CD4-positive, alpha-beta T cell (primary cell): ENCODE measurements around the gene PDPK1. TPM values are rescaled to one million over a fixed set of nuclear protein-coding genes. Genes with fewer than 3 reads are reported as not detected.
"Not testable (repeated sequence)": the region's sequence is repeated elsewhere in the genome, so short reads cannot be mapped to it uniquely, and the experiment has no call there.

ENCODE experiments used
- ATAC-seq: fragments of 200-7000 bp; cut with Tn5 transposase; one replicate; pipeline ENCODE4 v1.10.0; 2022; ENCODE audit warnings: mild to moderate bottlenecking; ENCODE audit not compliant: poor library complexity
- CTCF ChIA-PET: fragments of 350-600 bp; sonication (Branson Sonifier 250); formaldehyde crosslinking; loops from one replicate; lab custom pipeline; 2021; ENCODE audit warnings: antibody characterized with exemption, inconsistent platforms; lab: Charles Lee
- POLR2A ChIA-PET: fragments of 350-600 bp; sonication (Branson Sonifier 250); formaldehyde crosslinking; loops from one replicate; lab custom pipeline; 2021; ENCODE audit warnings: antibody characterized with exemption, inconsistent platforms; lab: Charles Lee
- DNase-seq, 14 experiments: peaks; one replicate each; pipeline ENCODE4 v3.0.0-alpha.2; 2013 to 2020; ENCODE audit warnings: mixed read lengths in 2 of 14
- H3K27ac ChIP-seq, 2 donors: one replicate each; pipeline versions ENCODE4 v1.5.1 to v1.7.0; 2013; ENCODE audit warnings: low read length in 2 of 2, low read depth in 1 of 2, mild to moderate bottlenecking in 1 of 2
- H3K27me3 ChIP-seq, 2 experiments: 1 replicate in 1 of 2; 2 replicates in 1 of 2; pipeline versions ENCODE4 v1.6.1 to v1.7.0; 2013; ENCODE audit warnings: low read length in 2 of 2, control low read depth in 1 of 2, mild to moderate bottlenecking in 1 of 2, moderate library complexity in 1 of 2; ENCODE audit not compliant: insufficient read depth in 2 of 2, control insufficient read depth in 1 of 2
- H3K36me3 ChIP-seq: one replicate; pipeline ENCODE4 v1.6.1; 2013; ENCODE audit warnings: low read length, control low read depth; ENCODE audit not compliant: insufficient read depth
- H3K4me1 ChIP-seq: one replicate; pipeline ENCODE4 v1.6.1; 2013; ENCODE audit warnings: low read length, control low read depth; ENCODE audit not compliant: insufficient read depth
- H3K4me3 ChIP-seq: one replicate; pipeline ENCODE4 v1.5.1; 2013; ENCODE audit warnings: mild to moderate bottlenecking, low read length, moderate library complexity
- H3K9me3 ChIP-seq, 2 experiments: 1 replicate in 1 of 2; 2 replicates in 1 of 2; pipeline versions ENCODE4 v1.6.1 to v1.7.0; 2013; ENCODE audit warnings: low read length in 2 of 2, mild to moderate bottlenecking in 2 of 2, control low read depth in 1 of 2, moderate library complexity in 1 of 2; ENCODE audit not compliant: control insufficient read depth in 1 of 2, insufficient read depth in 1 of 2
- H3K27ac Mint-ChIP-seq: one replicate; pipeline ENCODE4 v1.8.0; 2020; ENCODE audit warnings: mixed read lengths
- H3K27me3 Mint-ChIP-seq: one replicate; pipeline ENCODE4 v1.8.0; 2021; ENCODE audit warnings: mixed read lengths
- H3K36me3 Mint-ChIP-seq: one replicate; pipeline ENCODE4 v1.8.0; 2021; ENCODE audit warnings: low read depth, mixed read lengths
- H3K4me1 Mint-ChIP-seq: one replicate; pipeline ENCODE4 v1.8.0; 2021; ENCODE audit warnings: low read depth, mixed read lengths
- H3K4me3 Mint-ChIP-seq: one replicate; pipeline ENCODE4 v1.8.0; 2020; ENCODE audit warnings: mild to moderate bottlenecking, mixed read lengths
- H3K9me3 Mint-ChIP-seq: one replicate; pipeline ENCODE4 v1.8.0; 2020; ENCODE audit warnings: mixed read lengths
- CTCF ChIP-seq: fragments of 200-600 bp; IDR thresholded peaks from one replicate; pipeline ENCODE4 v1.8.0; 2022; ENCODE audit warnings: antibody characterized with exemption, mild to moderate bottlenecking
- intact Hi-C, 2 experiments: fragments of 100-400 bp; cut with DNase I in 1 of 2; cut with micrococcal nuclease in 1 of 2; formaldehyde crosslinking; loops; one replicate each; pipeline versions ENCODE4 v1.15.1 to v1.9.0; 2023 to 2025; cut with DNase I, micrococcal nuclease
- total RNA-seq, 174 experiments: library from RNA in 2 of 174; stranded (reverse) in 2 of 174; gene quantifications; one replicate each; pipeline ENCODE4 v1.2.3 and lab custom pipeline; 2021 to 2026

PDPK1 gene
- total RNA-seq, 2 experiments from 2014 or later = 46.1 to 51.1 TPM

- intact Hi-C loops = loop anchor here (2.0 to 5.0 kb wide), 2 partner anchors 15 to 967 kb away; partner anchors contain the start of genes AMDHD2 (in 1 of the 2) and CLUAP1 (in 1 of the 2)
- H3K27me3 ChIP-seq = no peaks in the 10 kb centered on the region
- DNase-seq (peak in 2 of 14 experiments; percentile 51 to 69), ATAC-seq (no peak)
- ChIA-PET CTCF (no interaction called here), POLR2A (interaction anchor here (1.0 to 2.7 kb wide), 2 partner anchors 15 to 21 kb away, joined by 3 to 27 read pairs; partner anchors contain the start of genes AMDHD2 and ATP6V0C)
- H3K9me3 ChIP-seq = no peaks in the 10 kb centered on the region
- H3K4me3 ChIP-seq = no peak overlapping the region
- peaks cover 36% of the 10 kb centered on the region for H3K36me3 Mint-ChIP-seq
- peak overlapping the region; percentile 79 for H3K4me3 Mint-ChIP-seq
- TF ChIP-seq CTCF = no peak
- H3K4me1 Mint-ChIP-seq = peaks cover 47% of the 10 kb centered on the region
- H3K27ac ChIP-seq = no peak overlapping the region
- H3K9me3 Mint-ChIP-seq = no peaks in the 10 kb centered on the region
- peak overlapping the region; percentile 98 for H3K27ac Mint-ChIP-seq
- peaks cover 53% of the 10 kb centered on the region for H3K4me1 ChIP-seq
- H3K27me3 Mint-ChIP-seq = peaks cover 8% of the 10 kb centered on the region
- peaks cover 3% of the 10 kb centered on the region for H3K36me3 ChIP-seq
These were observed 2.2 kb upstream of the PDPK1 start for GRCh38 chr16:2535625-2536013.

GRCh38 chr16:2539192-2539844 lies 1.5 kb downstream of the PDPK1 start:
- Mint-ChIP-seq H3K4me1 (peaks cover 38% of the 10 kb centered on the region), H3K27ac (peak overlapping the region; percentile 42)
- POLR2A ChIA-PET = not testable (repeated sequence)

GRCh38 chr16:2539845-2540458 lies 2.1 kb downstream of the PDPK1 start:
- ATAC-seq, POLR2A ChIA-PET, H3K27me3 ChIP-seq, H3K9me3 ChIP-seq, H3K4me3 ChIP-seq, H3K27me3 Mint-ChIP-seq, H3K36me3 ChIP-seq, CTCF ChIA-PET, H3K9me3 Mint-ChIP-seq, H3K27ac ChIP-seq: not testable (repeated sequence)
- H3K27ac Mint-ChIP-seq = peak overlapping the region; percentile 42
- peaks cover 27% of the 10 kb centered on the region for H3K36me3 Mint-ChIP-seq
- intact Hi-C loops = loop anchor here in 1 of 2 experiments (5.0 kb wide), 1 partner anchor 962 kb away; the partner anchor contains the start of gene CLUAP1
- DNase-seq = peak in 7 of 14 experiments; percentile 27 to 64 (median 37)
- H3K4me1 Mint-ChIP-seq = peaks cover 40% of the 10 kb centered on the region
- H3K4me3 Mint-ChIP-seq = peak overlapping the region; percentile 86
- TF ChIP-seq CTCF = peak; percentile 25
- H3K4me1 ChIP-seq = peaks cover 44% of the 10 kb centered on the region

More at GRCh38 chr16:2539192-2539844, 1.5 kb downstream of the PDPK1 start:
- H3K9me3 ChIP-seq, H3K27me3 ChIP-seq, H3K9me3 Mint-ChIP-seq, ATAC-seq, CTCF ChIA-PET, H3K27me3 Mint-ChIP-seq, H3K4me3 ChIP-seq, H3K27ac ChIP-seq, H3K36me3 ChIP-seq: not testable (repeated sequence)
- Mint-ChIP-seq H3K36me3 (peaks cover 25% of the 10 kb centered on the region), H3K4me3 (peak overlapping the region; percentile 86)
- H3K4me1 ChIP-seq = peaks cover 44% of the 10 kb centered on the region
- intact Hi-C loops = loop anchor here in 1 of 2 experiments (5.0 kb wide), 1 partner anchor 963 kb away; the partner anchor contains the start of gene CLUAP1
- peak in 1 of 14 experiments; percentile 25 for DNase-seq

- H3K9me3 ChIP-seq, DNase-seq, H3K4me3 ChIP-seq, H3K27ac ChIP-seq, intact Hi-C loops, H3K27me3 ChIP-seq, ATAC-seq, H3K27me3 Mint-ChIP-seq, H3K9me3 Mint-ChIP-seq, H3K36me3 ChIP-seq, POLR2A ChIA-PET, CTCF ChIA-PET: not testable (repeated sequence)
- H3K4me1 ChIP-seq = peaks cover 49% of the 10 kb centered on the region
- H3K4me3 Mint-ChIP-seq = peak overlapping the region; percentile 63
- H3K4me1 Mint-ChIP-seq = peaks cover 44% of the 10 kb centered on the region
- H3K27ac Mint-ChIP-seq = peak overlapping the region; percentile 58
- H3K36me3 Mint-ChIP-seq = peaks cover 32% of the 10 kb centered on the region
These were observed 3.1 kb downstream of the PDPK1 start for GRCh38 chr16:2540912-2541311.

- H3K4me1 ChIP-seq = peaks cover 47% of the 10 kb centered on the region
- DNase-seq, H3K4me3 Mint-ChIP-seq, H3K27me3 ChIP-seq, H3K27ac Mint-ChIP-seq, H3K9me3 ChIP-seq, H3K4me3 ChIP-seq, H3K27me3 Mint-ChIP-seq, H3K9me3 Mint-ChIP-seq, POLR2A ChIA-PET, ATAC-seq, CTCF ChIA-PET, H3K27ac ChIP-seq, intact Hi-C loops, H3K36me3 ChIP-seq: not testable (repeated sequence)
- peaks cover 44% of the 10 kb centered on the region for H3K4me1 Mint-ChIP-seq
- H3K36me3 Mint-ChIP-seq = peaks cover 32% of the 10 kb centered on the region
These were observed 3.6 kb downstream of the PDPK1 start for GRCh38 chr16:2541409-2541808.
